Neural progenitor cell (in vitro differentiated cells): ENCODE data around the gene PDIA2.

ENCODE experiments used
- EZH2 ChIP-seq: fragments of 200-600 bp; sonication (generic); IDR thresholded peaks from 2 replicates; pipeline ENCODE4 v1.6.1; 2017; ENCODE audit warnings: antibody characterized with exemption, mild to moderate bottlenecking, moderate library complexity
- EZH2phosphoT487 ChIP-seq: fragments of 200-600 bp; sonication (generic); IDR thresholded peaks from 2 replicates; pipeline ENCODE4 v1.6.1; 2017; ENCODE audit warnings: antibody characterized with exemption
- TF ChIP-seq, protein P1 (sequence below): fragments of 200-600 bp; sonication (generic); IDR thresholded peaks from 2 replicates; pipeline ENCODE4 v1.5.1; 2017; ENCODE audit warnings: antibody characterized with exemption, mild to moderate bottlenecking

DNA sequence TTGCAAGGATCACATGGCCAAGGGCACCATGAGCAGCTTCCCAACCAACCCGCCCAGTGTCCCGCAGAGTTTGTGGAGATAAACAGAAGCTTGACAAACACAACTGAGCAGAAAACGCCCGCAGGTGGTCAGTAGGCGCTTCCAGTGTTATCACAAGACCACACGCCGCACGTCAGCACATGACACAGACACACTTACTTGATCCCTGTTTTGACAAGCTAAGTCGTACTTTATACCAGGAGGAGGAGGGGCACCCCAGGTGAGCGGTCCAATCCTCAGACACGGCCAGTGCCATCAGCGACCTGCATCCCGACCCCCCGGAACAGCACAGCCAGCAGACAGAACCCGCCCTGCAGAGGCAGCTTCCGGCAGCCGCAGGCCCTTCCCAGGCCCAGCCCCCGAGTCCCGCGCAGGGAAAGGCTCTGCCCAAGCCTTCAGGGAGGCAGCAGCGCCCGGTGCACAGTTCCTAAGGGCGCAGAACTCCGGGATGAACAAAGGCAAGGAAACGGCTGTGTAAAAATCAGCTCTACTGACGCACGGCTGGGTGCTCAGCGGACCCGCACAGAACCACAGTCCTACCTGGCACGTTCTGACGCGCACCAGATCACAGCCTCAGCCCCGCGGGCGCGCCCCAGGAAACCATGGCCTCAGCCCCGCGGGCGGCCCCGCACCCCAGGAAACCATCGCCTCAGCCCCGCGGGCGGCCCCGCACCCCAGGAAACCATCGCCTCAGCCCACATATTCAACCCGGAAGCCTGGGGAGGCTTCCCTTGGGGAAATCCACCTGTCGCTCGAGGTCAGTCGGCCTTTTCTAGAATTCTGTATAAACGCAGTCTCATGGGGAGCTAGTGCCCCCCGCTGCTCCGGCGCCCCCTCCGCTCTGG lies 41.7 kb downstream of the PDIA2 start:
- TF ChIP-seq, protein P1, sequence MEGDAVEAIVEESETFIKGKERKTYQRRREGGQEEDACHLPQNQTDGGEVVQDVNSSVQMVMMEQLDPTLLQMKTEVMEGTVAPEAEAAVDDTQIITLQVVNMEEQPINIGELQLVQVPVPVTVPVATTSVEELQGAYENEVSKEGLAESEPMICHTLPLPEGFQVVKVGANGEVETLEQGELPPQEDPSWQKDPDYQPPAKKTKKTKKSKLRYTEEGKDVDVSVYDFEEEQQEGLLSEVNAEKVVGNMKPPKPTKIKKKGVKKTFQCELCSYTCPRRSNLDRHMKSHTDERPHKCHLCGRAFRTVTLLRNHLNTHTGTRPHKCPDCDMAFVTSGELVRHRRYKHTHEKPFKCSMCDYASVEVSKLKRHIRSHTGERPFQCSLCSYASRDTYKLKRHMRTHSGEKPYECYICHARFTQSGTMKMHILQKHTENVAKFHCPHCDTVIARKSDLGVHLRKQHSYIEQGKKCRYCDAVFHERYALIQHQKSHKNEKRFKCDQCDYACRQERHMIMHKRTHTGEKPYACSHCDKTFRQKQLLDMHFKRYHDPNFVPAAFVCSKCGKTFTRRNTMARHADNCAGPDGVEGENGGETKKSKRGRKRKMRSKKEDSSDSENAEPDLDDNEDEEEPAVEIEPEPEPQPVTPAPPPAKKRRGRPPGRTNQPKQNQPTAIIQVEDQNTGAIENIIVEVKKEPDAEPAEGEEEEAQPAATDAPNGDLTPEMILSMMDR: no peak
- no peak for TF ChIP-seq EZH2
- no peak for TF ChIP-seq EZH2phosphoT487
